ENCODE results near the gene GRIN1.

GRIN1 gene

DNA sequence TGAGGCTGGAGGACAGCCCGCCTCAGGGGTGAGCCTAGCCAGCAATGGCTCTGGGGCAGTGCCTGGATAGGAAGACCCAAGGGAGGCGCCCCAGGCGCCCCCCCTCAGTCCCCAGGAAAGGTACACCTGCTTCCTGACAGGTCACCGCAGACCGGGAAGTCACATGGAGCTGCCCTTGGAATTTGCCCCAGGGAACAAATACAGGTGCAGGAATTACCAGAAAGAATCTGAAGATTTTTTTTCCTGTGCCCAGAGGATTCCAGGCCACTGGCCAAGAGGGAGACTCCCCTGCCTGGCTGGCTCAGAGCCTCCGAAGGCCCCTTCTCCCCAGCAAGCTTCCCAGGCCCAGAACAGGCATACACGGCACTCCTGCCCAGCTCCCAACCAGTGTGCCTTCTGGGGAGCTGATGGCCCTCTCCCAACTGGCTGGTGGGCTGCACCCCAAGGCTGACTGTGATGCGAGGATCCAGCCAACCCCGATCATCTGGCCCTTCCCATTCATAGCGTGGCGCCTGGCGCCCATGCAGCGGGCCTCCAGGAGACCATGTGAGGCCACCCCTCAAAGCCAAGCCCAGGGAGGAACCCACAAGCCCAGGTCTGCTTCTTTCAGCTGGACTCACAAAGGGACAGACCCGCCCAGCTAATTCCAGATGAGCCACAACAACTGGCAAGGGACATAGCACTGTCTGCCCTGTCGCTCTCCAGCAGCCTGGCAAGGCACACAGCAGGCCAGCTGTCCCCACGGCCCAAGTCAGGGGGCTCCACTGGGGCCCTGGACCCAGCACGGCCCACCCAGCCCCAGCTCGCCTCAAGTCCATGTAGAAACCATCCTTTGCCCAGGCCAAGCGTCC lies 59.3 kb downstream of the GRIN1 start:
- DNase-seq = no peak

DNA sequence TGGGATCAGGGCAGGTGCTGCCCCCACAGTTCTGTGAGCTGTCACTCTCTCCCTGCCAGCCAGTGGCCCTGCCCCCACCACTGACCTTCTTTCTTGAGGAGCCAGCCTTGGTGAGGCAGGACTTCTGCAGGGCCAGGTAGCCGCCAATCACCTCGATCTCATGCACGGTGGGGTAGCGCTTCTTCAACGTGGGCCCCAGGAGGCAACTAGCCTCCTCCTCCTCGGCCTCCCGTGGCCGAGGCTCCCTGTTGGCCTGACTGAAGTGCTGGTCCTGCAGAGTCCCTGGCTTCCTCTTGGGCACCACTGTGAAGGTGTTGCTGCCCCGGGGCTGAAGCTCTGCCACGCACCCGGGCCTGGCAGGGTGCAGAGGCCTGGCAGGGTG lies 59.9 kb downstream of the GRIN1 start:
- no peak for DNase-seq

DNA sequence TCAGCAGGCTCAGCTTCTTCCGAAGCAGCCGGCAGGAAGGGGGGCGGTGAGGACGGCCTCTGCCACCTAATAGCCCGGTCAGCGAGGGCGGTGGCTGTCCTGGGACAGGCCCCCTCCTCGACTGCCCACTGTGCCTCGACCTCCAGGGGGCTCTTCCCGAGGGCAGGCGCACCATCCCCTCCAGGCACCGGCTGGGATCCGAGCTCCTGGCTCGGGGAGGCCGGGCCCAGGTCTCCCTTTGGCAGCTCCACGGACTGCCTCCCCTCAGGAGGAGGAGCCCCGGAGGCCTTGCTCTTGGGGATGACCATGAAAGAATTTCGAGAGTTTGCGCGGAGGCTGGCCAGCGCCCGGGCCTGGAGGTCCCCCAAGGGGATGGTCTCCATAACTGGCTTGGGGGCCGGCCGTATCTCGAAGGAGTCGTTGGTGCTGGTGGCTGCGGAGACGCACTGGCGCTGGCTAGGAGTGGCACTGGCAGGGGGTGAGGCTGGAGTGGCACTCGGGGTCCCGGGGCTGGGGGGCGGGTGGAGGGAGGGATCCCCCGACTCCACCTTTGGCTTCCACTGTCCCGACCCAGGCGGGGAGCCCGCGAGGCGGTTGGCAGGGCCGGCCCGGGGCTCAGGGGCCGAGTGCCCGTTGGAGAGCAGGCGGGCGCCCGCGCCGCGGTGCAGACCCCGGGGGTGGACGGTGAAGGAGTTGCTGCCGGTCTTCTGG lies 60.6 kb downstream of the GRIN1 start:
- DNase-seq = no peak

DNA sequence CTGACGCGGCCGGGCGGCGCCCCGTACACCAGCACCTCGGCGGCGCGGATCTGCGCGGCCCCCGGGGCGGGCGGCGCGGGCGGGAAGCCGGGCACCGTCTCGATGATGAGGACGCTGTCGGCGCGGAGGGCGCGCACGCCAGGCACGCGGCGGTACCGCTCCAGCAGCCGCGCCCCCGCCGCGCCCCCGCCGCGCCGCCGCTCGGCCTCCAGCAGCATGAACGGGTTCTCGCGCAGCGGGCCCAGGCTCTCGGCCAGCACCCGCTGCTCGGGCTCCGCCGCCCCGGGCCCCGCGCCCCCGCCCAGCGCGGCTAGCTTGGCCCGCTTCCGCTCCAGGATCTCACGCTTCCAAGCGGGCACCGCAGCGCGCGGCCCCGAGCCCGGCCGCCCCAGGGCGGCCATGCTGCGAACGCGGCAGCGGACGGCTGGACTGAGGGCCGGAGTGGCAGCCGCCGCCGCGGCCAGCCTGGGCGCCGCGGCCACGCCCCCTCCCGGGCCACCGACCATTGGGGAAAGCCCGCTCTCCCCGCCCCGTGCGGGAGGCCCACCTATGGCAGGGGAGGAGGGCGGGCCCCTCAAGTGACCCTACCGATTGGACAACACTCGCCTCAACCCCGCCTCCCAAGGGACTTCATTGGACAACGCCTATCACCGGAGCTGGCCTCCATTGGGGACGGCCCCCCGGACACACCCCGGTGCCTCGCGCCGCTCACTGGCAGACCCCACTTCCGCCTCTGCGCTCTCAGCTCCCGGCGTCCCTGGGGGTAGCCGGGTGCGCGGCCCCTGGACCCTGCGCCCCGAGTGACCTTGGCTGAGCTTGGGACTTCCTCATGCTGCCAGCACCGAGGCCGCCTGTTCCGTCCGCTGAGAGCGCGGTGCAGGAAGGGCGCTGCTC lies 61.6 kb downstream of the GRIN1 start, which contains the start of gene TPRN:
Gene TPRN, minus strand, starts transcription at position 431 of the 894 bp plus-strand sequence. Its CDS starts 30 bp downstream, at position 401.
- peak; percentile 100 for DNase-seq

DNA sequence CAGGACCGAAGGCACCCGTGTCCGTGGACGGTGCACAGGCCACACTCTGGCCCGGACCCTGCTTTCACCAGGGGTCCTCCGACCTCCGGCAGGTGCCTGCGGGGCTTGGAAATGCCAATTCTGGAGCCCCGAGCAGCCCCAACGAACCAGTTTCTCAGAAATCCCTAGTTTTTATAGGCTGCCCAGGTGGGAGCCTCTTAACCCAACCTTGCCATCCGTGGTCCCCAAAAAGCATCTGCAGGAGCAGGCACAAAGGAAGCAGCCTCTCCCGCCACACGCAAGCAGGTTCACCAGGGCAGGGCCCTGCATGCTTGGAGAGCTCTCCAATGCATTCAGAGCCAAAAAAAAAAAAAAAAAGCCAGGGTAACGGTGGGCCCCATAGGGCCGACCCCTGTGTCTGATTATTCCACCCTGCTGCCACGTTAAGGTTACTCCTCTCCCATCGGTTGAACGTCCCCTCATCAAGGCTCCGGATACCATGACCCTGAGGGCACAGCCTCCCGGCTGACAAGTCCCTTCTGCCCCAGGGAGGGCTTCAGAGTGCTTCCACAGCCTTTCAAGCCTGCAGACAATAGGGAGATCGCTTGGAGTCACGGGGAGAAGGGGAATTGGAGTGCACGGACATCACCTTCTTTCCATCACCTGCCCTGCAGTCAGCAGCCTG lies 62.4 kb downstream of the GRIN1 start:
- DNase-seq = no peak

DNA sequence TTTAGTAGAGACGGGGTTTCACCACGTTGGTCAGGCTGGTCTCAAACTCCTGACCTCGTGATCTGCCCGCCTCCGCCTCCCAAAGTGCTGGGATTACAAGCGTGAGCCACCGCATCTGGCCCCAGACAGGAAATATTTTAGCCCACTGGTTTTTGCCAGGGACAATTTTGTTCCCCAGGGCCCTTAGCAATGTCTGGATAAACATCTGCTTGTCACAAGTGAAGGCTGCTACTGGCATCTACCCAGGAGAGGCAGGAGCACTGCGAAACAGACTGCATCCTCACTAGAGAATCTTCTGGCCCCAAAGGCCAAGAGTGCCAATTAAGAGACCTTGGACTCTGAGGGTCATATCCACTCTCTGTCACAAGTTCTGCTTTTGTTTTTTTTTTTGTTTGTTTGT lies 64.0 kb downstream of the GRIN1 start:
- no peak for DNase-seq

DNA sequence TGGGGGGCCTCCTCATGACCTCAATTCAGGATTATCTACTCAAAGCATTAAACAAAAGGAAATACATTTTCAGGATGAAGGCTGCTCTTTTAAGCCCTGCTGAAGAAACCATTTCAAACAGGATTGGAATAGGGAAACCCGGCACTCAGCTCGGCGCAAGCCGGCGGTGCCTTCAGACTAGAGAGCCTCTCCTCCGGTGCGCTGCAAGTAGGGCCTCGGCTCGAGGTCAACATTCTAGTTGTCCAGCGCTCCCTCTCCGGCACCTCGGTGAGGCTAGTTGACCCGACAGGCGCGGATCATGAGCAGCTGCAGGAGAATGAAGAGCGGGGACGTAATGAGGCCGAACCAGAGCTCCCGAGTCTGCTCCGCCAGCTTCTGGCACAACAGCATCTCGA lies 65.8 kb downstream of the GRIN1 start:
- DNase-seq = no peak

DNA sequence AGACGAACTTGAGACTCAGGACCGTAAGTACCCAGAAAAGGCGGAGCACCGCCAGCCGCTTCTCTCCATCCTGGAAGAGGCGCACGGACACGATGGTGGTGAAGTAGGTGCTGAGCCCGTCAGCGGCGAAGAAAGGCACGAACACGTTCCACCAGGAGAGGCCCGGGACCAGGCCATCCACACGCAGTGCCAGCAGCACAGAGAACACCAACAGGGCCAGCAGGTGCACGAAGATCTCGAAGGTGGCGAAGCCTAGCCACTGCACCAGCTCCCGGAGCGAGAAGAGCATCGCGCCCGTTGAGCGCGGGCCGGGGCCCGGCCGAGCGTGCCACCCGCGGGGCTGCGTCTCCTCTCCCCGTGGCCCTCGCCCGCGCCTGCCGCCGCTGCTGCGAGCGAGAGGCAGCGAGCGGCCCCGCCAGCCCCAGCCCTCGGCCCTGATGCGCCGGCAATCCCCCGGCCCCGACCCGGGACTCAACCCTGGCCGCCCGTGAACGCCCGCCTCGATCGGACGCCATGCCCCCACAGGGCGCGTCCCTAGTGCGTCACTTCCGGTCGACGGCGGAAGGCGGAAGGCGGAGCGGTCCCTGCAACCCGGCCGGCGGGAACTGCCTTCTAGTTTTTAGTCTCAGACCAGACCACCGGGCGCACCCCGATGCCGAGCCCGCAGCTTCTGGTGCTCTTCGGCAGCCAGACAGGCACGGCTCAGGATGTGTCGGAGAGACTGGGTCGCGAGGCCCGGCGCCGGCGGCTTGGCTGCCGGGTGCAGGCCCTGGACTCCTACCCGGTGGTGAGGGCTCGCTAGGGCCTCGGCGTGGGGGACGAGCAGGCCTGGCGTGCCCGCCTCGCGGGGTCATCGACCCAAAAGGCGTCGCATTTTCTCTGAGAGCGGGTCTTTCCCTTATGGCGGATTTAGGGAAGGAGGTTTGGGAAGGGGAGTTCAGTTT lies 66.4 kb downstream of the GRIN1 start, which contains the start of the genes NDOR1 and TMEM203:
Gene NDOR1, plus strand, starts transcription at position 575 of the 944 bp plus-strand sequence. Its CDS starts 78 bp downstream, at position 653.
Gene TMEM203, minus strand, starts transcription at position 523 of the 944 bp plus-strand sequence. Its CDS starts 234 bp downstream, at position 289.
- peak; percentile 81 for DNase-seq

DNA sequence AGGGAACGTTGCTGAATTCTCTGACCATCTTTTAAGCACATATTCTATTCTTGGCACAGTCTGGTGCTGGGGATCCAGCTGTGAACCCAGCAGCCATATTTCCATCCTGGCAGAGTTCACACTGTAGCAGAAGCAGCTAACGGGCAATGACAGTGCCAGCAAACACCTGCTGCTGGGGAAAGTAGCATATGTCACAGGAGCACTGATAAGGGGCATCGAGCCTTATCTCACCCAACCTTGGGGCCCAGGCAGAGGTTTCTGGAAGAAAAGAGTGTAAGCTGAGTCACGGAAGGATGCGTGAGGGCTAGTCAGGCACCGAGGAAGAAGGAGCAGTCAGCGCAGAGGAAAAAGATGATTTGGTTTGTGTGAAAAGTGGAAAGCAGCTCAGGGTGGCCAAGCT lies 67.6 kb downstream of the GRIN1 start:
- DNase-seq = no peak

DNA sequence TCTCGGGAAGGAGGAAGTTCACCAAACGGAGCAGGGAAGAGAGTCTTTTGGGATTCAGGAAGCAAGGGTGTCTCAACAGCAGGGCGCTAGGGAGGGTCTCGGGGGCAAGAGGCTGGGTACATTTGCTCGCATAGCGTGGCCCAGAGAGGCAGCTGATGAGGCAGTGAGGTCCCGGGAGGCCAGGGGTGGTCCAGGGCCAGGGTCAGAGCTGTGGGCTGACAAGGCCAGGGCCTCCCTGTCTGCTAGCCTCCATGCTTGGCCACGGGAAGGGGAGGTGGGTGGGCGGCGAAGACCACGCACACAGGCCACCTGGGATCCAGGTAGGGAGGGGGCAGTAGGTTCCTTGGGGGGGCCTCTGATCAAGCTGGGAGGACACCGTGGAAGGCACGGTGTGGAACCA lies 72.6 kb downstream of the GRIN1 start:
- no peak for DNase-seq

DNA sequence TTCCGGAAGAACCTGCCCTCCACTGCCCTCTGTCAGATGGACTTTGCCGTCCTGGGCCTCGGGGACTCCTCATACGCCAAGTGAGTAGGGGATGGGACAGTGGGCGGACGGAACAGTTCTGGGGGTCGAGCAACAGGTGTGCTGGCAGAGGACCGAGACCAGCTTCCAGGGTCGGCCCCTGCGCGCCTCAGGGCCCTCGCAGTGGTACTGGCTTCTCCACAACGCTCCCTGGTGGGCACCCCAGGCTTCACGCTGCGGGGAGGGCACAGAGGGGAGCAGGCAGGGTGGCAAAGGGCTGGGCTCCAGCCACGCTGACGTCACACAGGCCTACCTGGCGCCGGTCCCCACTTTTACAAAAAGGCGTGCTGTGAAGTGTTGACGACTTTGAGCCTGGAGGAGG lies 73.6 kb downstream of the GRIN1 start:
- no peak for DNase-seq

DNA sequence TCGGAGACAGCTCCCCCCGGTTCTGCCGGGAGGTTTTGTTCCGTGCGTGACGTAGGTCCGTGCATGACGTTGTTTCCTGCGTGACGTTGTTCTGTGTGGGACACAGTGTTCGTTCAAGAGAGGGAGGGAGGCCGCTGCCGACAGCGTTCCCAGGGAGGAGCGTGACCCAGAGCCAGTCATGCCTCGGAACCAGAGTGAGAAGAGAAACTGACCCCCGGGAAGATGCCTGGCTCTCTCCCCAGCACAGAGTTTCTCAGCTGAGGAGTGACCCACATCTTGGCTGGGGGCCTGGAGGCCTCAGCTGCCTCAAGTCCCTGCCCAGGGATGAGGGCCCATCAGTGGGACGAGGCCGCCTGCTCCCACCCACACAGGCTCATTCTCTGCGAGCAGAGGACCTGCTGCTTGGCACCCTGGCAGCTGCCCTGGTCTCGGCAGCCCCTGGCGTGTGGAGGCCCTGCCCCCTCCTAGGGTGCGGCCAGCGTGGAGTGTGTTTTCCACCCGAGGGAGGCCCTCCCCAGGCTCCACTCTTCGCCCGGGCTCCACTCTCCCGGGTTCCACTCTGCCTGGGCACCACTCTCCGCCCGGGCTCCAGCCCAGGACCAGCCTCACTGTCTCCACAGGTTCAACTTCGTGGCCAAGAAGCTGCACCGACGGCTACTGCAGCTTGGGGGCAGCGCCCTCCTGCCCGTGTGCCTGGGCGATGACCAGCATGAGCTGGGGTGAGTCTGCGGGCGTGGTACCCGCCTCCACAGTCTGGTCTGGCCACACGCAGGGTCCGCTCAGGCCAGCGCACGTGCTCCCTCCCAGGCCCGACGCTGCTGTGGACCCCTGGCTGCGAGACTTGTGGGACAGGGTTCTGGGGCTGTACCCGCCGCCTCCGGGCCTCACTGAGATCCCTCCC lies 74.5 kb downstream of the GRIN1 start:
- no peak for DNase-seq

DNA sequence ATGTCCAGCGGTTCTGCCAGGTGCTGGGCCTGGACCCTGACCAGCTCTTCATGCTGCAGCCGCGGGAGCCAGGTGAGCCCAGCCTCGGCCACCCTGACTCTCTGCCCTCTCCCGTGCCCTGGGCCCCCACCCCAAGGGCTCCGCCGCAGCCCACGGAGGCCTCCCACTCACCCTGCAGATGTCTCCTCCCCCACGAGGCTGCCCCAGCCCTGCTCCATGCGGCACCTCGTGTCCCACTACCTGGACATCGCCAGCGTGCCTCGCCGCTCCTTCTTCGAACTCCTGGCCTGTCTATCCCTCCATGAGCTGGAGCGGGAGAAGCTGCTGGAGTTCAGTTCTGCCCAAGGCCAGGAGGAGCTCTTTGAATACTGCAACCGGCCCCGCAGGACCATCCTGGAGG lies 75.7 kb downstream of the GRIN1 start:
- DNase-seq = no peak

DNA sequence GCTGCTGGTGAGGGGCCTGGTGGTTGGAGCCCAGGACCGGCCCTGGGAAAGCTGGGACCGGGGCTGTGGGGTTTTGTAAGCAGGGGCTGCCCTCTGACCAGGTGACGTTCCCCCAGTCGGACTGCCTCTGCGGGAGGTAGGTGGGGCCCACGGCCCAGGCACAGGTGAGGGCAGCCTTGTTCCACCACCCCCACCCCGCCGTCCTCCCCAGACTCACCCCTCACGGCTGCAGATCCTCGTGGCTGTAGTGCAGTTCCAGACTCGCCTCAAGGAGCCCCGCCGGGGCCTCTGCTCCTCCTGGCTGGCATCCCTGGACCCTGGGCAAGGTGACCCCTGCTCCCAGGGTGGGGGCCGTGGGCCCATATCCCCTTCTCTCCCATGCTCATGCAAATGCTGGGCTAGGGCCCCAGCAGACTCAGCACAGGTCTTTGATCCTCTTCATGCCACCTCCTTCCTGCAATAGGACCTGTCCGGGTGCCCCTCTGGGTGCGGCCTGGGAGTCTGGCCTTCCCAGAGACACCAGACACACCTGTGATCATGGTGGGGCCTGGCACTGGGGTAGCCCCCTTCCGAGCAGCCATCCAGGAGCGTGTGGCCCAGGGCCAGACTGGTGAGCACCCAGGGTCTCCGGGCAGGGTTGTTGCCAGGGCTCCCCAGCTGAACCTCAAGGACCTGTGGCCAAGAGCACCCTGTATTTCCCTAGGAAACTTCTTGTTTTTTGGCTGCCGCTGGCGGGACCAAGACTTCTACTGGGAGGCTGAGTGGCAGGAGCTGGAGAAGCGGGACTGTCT lies 76.4 kb downstream of the GRIN1 start:
- no peak for DNase-seq

DNA sequence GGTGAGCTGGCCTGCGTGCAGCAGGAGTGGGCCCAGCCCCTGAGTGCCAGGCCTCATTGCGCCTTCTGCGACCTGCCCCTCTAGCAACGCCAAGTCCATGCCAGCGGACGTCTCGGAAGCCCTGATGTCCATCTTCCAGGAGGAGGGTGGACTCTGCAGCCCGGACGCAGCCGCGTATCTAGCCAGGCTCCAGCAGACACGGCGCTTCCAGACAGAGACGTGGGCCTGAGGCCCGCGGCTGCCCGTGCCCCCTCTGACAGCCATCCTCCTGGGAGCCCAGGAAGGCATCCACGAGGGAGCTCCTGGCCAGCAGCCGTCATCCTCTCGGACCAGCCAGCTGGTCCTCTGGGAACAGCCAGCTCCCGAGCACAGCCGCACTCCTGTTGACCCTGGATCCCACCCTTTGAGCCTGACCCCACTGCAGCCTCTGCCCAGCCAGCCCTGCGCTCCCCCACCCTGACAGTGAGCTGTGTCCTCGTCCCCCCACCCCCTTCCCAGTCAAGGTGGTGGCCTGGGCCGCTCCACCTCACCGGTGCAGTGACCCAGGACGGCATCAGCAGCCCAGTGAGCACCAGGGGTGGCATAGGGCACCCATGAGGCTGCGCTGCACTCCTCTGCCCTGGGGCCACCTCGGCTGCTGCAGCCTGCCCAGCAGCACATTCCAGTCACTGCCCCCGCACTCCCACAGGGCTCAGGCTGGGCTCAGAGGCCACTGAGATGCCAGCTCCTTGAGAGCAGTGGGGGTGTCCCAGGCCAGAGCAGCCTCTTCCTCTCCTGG lies 77.4 kb downstream of the GRIN1 start:
- no peak for DNase-seq

DNA sequence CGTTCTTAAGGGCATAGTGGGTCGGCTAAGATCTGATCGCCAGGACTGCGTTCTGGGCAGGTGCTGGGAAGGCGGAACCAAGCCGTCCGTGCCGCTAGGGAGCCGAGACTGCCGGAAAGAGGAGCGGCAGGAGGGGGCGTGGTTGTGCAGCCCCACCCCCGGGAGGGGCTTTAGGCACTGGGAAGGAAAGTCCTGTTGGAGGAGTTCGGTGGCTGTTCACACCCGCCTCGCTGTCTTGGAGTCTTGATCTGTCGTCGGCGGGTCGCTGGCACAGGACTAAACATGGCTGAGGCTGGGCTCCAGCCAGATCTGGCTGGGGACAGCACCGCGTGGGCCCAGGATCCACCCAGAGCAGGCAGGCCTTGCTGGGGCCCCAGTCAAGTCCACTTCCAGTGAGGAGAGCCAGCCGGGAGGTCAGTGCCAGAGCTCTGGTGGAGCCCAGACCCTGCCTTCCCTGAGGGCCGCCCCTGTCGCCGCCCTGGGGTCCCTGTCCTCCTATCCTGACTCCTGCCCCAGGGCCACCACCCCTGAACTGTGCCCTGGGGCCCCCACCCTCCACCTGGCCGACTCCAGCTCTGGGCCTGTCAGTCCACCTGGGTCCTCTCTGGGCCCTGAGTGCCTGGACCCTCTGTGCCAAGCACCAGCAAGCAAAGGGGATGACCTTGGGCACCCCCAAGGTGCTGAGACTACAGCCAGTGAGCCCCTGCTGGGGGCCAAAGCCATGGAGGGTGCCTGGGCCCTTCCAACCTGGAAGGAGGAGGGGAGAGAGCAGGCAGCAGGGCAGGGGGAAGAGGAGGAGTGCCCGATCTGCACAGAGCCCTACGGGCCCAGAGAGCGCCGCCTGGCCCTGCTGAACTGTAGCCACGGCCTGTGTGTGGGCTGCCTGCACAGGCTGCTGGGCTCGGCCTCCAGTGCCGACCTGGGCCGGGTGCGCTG lies 78.6 kb downstream of the GRIN1 start:
- DNase-seq = no peak

DNA sequence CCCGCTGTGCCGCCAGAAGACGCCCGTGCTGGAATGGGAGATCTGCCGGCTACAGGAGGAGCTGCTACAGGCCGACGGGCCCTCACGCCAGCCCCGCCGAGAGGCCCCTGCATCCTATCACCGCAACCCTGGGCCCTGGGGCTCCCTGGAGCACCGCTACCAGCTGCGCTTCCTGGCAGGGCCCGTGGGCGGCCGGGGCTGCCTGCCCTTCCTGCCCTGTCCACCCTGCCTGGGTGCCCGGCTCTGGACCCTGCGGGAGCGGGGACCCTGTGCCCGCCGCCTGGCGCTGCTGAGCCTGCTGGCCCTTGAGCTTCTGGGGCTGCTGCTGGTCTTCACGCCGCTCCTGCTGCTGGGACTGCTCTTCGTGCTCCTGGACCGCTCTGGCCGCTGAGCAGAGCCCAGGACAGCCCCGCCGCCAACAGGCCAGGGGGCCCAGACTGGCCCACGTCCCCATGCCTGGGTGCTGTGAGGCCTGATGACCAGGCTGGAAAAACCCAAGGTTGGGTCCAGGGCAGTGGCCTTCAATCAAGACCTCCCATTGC lies 79.3 kb downstream of the GRIN1 start:
- no peak for DNase-seq
